ENCODE results near the gene ADAMTS6.

The ADAMTS6 gene

GRCh38 chr5:65144136-65144871 lies 337.4 kb downstream of the ADAMTS6 start:
- DNase-seq (ENCODE audit: low read depth in 2 of 2): no peak

DNA sequence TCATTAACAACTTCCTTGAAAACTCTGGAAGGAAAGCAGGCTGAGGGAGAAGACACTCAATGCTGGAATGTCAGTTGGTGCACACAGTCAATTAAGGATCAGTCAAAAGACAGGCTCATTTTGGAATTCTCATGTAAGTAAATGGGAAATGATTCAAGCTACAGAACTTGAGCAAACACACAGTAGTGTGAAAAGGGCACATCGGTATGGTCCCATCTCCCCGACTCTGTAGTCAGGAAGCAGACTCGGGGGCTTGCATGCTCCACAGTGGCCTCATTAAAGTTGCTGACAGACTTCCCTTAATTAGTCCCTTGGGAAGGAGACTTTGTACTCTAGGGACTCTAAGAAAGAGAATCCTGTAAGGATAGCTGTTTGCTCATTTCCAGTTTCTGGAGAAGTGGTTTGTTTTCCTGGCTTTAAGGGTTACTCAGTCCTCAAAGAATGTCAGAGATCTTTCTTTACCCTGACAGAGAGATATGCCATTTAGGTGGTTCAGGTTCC lies 339.2 kb downstream of the ADAMTS6 start:
- no peak for DNase-seq (ENCODE audit: low read depth in 2 of 2)

DNA sequence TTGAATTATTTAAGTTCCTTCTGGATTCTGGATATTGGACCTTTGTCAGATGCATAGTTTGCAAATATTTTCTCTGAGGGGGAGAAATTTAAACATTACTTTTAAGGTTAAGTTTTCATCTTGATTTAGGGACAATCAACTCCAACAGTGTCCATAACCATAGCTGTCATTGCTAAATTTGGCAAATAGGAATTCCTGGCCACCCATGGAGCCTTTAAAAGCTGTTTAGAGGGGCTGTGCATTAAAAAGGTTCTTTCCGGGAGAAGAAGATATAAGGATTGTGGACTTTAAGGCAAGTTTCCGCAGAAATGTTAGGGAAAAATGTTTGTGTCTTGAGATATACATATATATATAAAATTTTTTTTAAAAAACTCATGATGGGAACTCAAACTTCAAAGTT lies 339.7 kb downstream of the ADAMTS6 start:
- DNase-seq (ENCODE audit: low read depth in 2 of 2): no peak

- no peak for DNase-seq (ENCODE audit: low read depth in 2 of 2)
Measured at GRCh38 chr5:65141493-65141892, 340.2 kb downstream of the ADAMTS6 start.

DNA sequence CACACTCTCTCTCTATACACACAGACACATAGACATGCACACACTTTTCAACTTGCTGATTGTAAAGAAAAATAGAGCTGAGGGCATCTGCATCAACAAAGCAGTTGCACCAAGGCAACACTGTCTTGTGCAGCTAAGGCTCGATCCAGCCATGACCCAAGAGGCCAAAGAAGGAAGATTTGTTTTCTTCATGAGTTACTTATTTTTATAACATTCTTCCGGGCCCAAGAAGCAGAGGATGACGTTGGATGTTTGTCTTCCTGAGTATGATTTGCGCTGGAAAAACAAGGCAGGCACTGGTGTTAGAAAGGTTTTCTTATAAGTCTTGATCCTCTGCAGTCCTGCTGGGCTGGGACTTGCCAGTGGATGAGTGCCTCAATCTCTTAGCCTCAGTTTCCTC lies 344.1 kb downstream of the ADAMTS6 start:
- no peak for DNase-seq (ENCODE audit: low read depth in 2 of 2)

- DNase-seq (ENCODE audit: low read depth in 2 of 2): no peak
Measured at GRCh38 chr5:65133477-65134110, 348.1 kb downstream of the ADAMTS6 start.

DNA sequence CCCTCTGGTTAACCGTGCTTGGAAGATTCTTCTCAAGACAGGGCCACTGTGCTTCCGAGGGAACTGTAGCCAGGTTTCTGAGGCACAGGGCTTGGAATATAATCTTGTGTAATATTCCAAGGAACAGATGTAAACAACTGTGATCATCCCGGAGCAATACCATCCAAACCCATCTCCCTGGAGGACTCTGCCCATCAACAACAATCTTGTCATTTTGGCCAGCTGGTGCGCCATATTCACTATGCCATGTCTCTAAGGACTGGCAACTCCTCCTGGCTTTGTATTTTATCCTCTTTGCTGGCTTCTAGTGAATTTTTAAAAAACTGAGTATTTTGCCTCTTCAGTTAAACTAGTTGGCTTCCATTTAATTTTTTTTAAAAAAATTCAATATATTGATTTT lies 349.3 kb downstream of the ADAMTS6 start:
- DNase-seq (ENCODE audit: low read depth in 2 of 2): no peak

DNA sequence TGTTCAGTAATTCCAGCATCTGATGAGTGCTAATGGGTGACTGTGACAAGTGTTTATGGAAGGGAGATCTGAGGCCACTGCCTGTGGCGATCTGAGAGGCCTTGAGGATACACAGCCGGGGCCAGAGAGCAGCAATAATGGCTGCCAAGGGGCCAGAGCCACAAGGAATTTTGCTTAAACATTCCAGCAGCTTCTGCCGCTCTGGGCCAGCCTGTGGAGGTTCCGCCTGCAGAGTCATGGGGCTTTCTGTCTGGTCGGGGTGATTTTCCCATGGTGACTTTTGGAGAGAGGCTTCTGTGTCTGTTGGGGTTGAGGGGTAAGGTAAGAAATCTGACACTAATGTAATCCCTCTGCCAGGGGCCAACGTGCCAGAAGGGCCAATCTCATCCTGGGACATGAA lies 353.5 kb downstream of the ADAMTS6 start:
- no peak for DNase-seq (ENCODE audit: low read depth in 2 of 2)

GRCh38 chr5:65127161-65127901 lies 354.4 kb downstream of the ADAMTS6 start:
- DNase-seq (ENCODE audit: low read depth in 2 of 2): no peak

DNA sequence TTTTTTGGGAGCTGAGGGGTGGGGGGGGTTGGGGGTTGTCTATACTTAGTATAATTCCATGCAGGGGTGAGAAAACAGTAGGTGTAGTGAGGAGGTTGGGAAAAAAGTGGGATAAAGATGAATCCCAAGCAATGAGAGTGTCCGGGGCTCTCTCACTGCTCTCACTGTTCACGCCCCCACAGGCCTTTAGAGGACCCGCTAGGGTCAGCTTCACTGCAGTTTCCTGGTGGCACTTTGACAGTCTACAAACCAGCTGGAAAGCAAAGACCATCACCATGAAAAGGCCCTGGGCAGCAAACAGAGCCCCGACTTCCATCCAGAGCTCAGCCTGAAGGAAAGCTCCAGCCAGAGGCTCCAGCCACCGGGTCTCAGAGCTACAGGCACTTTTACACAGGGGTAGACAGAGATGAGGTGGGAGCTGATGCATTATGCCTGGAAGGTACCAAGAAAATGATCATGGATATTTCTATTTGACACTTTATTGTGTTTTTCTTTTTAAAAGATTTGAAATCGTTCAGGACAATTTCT lies 355.1 kb downstream of the ADAMTS6 start:
- DNase-seq (ENCODE audit: low read depth in 2 of 2): no peak

DNA sequence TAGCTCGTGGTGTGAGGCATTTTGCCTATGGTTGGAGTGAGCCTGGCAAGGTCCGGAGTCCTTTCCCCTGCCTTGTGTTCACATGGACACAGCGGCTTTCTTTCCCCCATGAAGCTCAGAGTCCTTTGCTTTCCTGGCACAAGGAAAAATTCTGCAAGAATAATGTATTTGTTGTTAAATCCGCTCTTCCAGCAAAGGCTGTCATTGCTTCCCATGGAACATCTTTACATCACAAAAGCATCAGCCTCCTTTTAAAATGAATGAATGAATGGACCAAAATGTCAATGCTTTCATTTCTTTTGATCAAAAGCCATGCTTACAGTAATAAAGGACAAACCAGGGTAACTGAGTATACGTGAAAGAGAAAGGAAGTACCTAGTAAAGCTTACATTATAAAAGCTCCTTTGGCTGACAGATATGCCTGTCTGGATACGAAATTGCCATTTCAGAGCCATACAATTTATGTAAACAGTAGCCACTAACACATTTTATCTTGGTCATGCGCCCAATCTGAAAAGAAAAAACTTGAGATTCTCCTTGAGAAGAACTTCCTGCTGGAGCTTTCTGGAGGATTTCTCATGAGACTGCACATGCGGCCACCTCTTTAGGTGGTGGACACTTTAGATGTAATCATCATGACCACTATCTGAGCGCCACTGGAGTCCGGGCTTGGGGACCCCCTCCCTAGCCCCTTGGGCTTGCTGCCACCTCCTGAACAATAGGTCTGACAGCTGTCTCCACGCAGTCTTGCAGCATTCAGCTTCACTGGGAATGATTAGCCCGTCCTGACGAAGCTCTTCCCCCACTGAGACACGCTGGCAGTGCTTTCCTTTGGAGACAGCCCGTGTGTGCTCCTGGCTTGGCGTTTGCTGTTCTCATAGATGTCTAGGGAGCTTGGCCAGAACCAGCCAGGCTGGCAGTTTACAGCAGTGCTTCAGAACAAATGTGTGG lies 355.9 kb downstream of the ADAMTS6 start:
- no peak for DNase-seq (ENCODE audit: low read depth in 2 of 2)

GRCh38 chr5:65121880-65122436 lies 359.8 kb downstream of the ADAMTS6 start:
- DNase-seq (ENCODE audit: low read depth in 2 of 2): no peak

DNA sequence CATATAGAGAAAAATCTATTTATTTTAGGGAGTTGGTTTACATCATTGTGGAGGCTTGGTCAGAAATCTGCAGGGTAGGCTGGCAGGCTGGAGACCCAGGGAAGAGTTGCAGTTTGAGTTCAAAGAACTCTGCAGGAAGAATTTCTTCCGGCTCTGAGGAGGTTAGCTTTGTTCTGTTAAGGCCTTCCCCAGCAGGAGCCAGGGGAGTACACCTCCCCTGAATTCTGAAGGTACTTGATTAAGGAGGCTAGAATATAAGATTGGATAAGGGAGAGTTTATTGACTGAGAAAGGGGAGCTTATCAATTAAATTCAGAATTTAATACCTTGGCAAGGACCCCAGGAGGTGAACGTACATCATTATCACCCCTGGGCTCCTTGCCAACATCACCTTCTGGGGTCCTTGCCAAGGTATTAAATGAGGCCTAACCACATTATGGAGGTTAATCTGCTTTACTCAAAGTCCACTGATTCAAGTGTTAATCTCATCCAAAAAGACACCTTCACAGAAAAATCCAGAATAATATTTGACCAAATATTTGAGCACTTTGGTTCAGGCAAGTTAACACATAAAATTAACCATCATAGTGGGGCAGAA lies 361.3 kb downstream of the ADAMTS6 start:
- no peak for DNase-seq (ENCODE audit: low read depth in 2 of 2)

GRCh38 chr5:65117525-65117924 lies 364.2 kb downstream of the ADAMTS6 start:
- DNase-seq (ENCODE audit: low read depth in 2 of 2): no peak

GRCh38 chr5:65113771-65114170 lies 367.9 kb downstream of the ADAMTS6 start:
- no peak for DNase-seq (ENCODE audit: low read depth in 2 of 2)

DNA sequence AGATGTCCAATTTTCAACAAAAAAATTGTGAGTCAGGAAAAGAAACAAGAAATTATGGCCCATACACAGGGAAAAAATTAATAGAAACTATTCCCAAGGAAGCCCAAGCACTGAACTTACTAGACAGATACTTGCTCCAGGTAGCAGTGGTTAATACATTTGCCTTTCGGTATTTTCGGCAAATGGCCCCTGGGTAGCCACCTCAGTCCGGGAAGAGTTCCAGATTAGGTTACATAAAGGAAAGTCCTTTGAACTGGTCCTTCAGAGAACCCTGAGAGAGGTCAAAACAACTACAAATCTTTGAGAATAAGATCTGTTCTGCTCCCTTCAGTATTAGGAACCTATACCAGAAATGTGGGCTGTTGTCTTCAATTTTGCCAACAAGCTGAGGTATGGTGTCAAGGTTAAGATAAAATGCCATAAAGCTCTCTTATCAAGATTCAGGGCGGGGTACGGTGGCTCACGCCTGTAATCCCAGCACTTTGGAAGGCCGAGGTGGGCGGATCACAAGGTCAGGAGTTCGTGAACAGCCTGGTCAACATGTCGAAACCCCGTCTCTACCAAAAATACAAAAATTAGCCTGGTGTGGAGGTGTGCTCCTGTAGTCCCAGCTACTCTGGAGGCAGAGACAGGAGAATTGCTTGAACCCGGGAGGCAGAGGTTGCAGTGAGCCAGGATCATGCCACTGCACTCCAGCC lies 369.6 kb downstream of the ADAMTS6 start:
- no peak for DNase-seq (ENCODE audit: low read depth in 2 of 2)

DNA sequence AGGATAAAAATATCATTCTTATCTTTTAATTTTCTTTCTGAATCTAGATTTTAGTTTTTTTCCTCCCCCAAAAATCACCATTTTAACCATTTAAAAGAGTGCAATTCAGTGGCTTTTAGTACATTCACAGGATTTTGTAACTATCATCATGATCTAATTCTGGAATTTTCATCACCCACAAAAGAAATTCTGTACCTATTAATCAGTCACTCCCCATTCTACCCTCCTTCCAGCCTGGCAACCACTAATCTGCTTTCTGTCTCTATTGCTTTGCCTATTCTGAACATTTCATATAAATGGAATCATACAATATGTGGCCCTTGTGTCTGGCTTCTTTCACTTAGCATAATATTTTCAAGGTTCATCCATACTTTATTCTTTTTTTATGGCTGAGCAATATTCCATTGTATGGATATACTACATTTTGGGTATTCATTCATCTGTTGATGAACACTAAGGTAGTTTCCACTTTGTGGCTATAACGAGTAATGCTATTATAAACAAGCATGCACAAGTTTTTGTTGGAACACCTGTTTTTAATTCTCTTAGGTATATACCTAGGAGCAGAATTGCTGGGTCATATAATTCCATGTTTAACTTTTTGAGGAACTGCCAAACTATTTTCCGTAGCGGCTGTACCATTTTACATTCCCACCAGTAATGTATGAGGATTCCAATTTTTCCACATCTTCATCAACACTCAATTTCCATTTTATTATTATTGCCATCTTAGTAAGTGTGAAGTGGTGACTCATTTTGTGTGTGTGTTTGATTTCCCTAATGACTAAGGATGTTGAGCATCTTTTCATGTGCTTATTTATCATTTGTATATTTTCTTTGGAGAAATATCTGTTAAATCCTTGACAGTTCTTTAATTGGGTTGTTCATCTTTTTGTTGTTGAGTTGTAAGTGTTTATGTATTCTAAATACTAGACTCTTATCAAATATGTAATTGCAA lies 372.7 kb downstream of the ADAMTS6 start:
- DNase-seq (ENCODE audit: low read depth in 2 of 2): no peak

DNA sequence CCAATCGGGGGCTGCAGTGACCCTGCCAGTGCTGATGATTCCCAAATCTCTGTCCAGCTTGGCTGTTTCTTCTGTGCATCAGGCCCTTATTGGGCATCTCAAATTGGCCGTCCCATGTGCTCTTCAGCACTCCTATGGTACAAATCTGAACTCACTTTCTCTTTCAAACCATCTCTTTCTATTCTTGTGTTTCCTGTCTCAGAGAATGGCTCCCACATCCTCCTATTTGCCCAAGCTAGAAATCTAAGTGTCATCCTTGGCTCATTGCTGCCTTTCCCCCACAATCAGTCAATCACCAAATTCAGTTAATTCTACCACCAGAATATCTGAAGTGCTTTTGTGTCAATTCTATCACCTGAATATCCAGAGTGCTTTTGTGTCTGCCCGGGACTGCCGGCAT lies 376.4 kb downstream of the ADAMTS6 start:
- DNase-seq (ENCODE audit: low read depth in 2 of 2): no peak

- DNase-seq (ENCODE audit: low read depth in 2 of 2): no peak
Measured at GRCh38 chr5:65104831-65105230, 376.9 kb downstream of the ADAMTS6 start.
